CD4-positive, CD25-positive, alpha-beta regulatory T cell (primary cell): ENCODE results near the gene MIER2. TPM values are rescaled to one million over a fixed set of nuclear protein-coding genes. Genes with fewer than 3 reads are reported as not detected.

ENCODE experiments used
- ATAC-seq, 2 donors: fragments of 150-1000 bp; cut with Tn5 transposase; one replicate each; pipeline ENCODE4 v1.10.0; 2021; ENCODE audit warnings: low read depth in 2 of 2, moderate number of reproducible peaks in 2 of 2, moderate library complexity in 1 of 2
- DNase-seq, 3 donors: peaks; one replicate each; pipeline versions ENCODE4 v3.0.0 to v3.0.0-alpha.2; 2012 to 2022; ENCODE audit warnings: mixed read lengths in 1 of 3
- H3K27ac ChIP-seq: one replicate; pipeline ENCODE4 v1.7.0; 2013; ENCODE audit warnings: mild to moderate bottlenecking, low read length; ENCODE audit not compliant: insufficient read depth, poor library complexity, severe bottlenecking
- H3K27me3 ChIP-seq: one replicate; pipeline ENCODE4 v1.7.0; 2013; ENCODE audit warnings: low read length; ENCODE audit not compliant: control insufficient read depth, insufficient read depth
- H3K36me3 ChIP-seq: one replicate; pipeline ENCODE4 v1.7.0; 2013; ENCODE audit warnings: mild to moderate bottlenecking, low read length, moderate library complexity; ENCODE audit not compliant: control insufficient read depth, insufficient read depth
- H3K4me1 ChIP-seq: 2 replicates; pipeline ENCODE4 v1.7.0; 2013; ENCODE audit warnings: mild to moderate bottlenecking, low read length; ENCODE audit not compliant: insufficient read depth, control insufficient read depth, poor library complexity, severe bottlenecking
- H3K4me3 ChIP-seq: one replicate; pipeline ENCODE4 v1.7.0; 2013; ENCODE audit warnings: low read depth, mild to moderate bottlenecking, low read length, moderate library complexity
- H3K9me3 ChIP-seq, 2 experiments: 1 replicate in 1 of 2; 2 replicates in 1 of 2; pipeline ENCODE4 v1.7.0; 2013; ENCODE audit warnings: low read length in 2 of 2, mild to moderate bottlenecking in 1 of 2, moderate library complexity in 1 of 2; ENCODE audit not compliant: control insufficient read depth in 2 of 2
- H3K27ac Mint-ChIP-seq, 3 donors: one replicate each; pipeline ENCODE4 v1.8.0; 2020 to 2022; ENCODE audit warnings: mild to moderate bottlenecking in 3 of 3, mixed read lengths in 3 of 3, moderate library complexity in 2 of 3
- H3K27me3 Mint-ChIP-seq: one replicate; pipeline ENCODE4 v1.8.0; 2022; ENCODE audit warnings: mild to moderate bottlenecking, mixed read lengths
- H3K36me3 Mint-ChIP-seq: one replicate; pipeline ENCODE4 v1.8.0; 2020; ENCODE audit warnings: mixed read lengths
- H3K4me1 Mint-ChIP-seq, 4 donors: one replicate each; pipeline ENCODE4 v1.8.0; 2020 to 2022; ENCODE audit warnings: mixed read lengths in 4 of 4, mild to moderate bottlenecking in 1 of 4
- H3K4me3 Mint-ChIP-seq, 4 donors: one replicate each; pipeline ENCODE4 v1.8.0; 2020 to 2022; ENCODE audit warnings: mild to moderate bottlenecking in 4 of 4, mixed read lengths in 4 of 4, moderate library complexity in 3 of 4
- H3K9me3 Mint-ChIP-seq, 7 donors: one replicate each; pipeline ENCODE4 v1.8.0; 2020 to 2022; ENCODE audit warnings: mixed read lengths in 7 of 7, mild to moderate bottlenecking in 3 of 7, moderate library complexity in 2 of 7
- polyA plus RNA-seq, 4 donors: library from polyadenylated mRNA; unstranded; fragments of 300-500 nt; fragmentation: Illumina TruSeq; gene quantifications; one replicate each; pipeline ENCODE4 v1.2.3, GENCODE V29; 2021
- total RNA-seq: library from RNA; stranded (reverse); gene quantifications from one replicate; pipeline ENCODE4 v1.2.3, GENCODE V29; 2022

The MIER2 gene
- total and polyA plus RNA-seq, 5 donors from 2014 or later, result 2.0 to 15.8 (median 3.0) TPM

DNA sequence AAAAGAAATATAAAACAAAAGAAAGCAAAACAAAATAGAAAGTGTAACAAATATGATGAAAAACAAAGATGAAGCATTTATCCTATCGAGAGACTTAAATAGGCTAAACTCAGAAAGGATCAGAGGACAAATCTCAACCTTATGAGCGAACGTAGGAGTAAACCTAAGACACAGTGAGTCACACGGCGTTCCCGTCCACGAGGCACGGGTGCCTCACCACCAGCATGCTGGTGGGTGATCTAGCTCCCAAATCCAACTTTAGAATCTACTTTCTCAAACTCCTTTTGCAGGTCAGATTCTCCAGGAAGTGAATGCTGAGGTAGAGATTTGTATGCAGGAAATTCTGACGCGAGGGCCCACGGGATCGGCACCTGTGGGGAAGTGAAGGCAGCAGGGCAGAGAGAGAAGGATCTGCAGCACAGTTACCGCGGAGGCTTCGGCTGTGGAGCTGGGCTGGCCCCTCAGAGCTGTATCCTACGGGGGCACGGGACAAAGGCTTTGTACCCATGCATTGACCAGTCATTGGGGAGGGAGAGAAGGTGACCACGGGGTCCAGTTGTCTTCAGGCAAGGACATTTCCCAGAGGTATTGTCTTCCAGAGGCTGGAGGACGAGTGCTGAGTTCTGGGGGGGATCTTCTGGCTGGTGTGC, 7.5 kb upstream of the MIER2 start:
- Mint-ChIP-seq H3K36me3 (peaks cover 3% of the 10 kb centered on the region), H3K27me3 (peaks cover 2% of the 10 kb centered on the region), H3K9me3 (peaks cover 0 to 21% (median 5%) of the 10 kb centered on the region in 7 donors), H3K4me1 (no peaks in the 10 kb centered on the region), H3K4me3 (no peak overlapping the region), H3K27ac (no peak overlapping the region)
- no peak overlapping the region for H3K27ac ChIP-seq
- H3K36me3 ChIP-seq, result no peaks in the 10 kb centered on the region
- H3K27me3 ChIP-seq, result no peaks in the 10 kb centered on the region
- ATAC-seq (no peak), DNase-seq (no peak)
- H3K4me3 ChIP-seq, result no peak overlapping the region
- H3K9me3 ChIP-seq, result peaks cover 14 to 15% of the 10 kb centered on the region in 2 experiments
- H3K4me1 ChIP-seq, result no peaks in the 10 kb centered on the region

GRCh38 chr19:347946-348861, 3.6 kb upstream of the MIER2 start:
- H3K27me3 Mint-ChIP-seq, result peaks cover 16% of the 10 kb centered on the region
- peaks cover 6 to 17% (median 7%) of the 10 kb centered on the region in 4 donors for H3K4me1 Mint-ChIP-seq
- no peak overlapping the region for H3K4me3 ChIP-seq
- no peak overlapping the region for H3K27ac ChIP-seq
- no peak overlapping the region for H3K27ac Mint-ChIP-seq
- peaks cover 8% of the 10 kb centered on the region for H3K4me1 ChIP-seq
- H3K9me3 Mint-ChIP-seq, result peaks cover 0 to 6% (median 3%) of the 10 kb centered on the region in 7 donors
- no peak for DNase-seq
- peaks cover 2 to 4% of the 10 kb centered on the region in 2 experiments for H3K9me3 ChIP-seq
- H3K36me3 ChIP-seq, result no peaks in the 10 kb centered on the region
- H3K4me3 Mint-ChIP-seq, result no peak overlapping the region
- H3K27me3 ChIP-seq, result no peaks in the 10 kb centered on the region
- no peak for ATAC-seq
- H3K36me3 Mint-ChIP-seq, result no peaks in the 10 kb centered on the region

DNA sequence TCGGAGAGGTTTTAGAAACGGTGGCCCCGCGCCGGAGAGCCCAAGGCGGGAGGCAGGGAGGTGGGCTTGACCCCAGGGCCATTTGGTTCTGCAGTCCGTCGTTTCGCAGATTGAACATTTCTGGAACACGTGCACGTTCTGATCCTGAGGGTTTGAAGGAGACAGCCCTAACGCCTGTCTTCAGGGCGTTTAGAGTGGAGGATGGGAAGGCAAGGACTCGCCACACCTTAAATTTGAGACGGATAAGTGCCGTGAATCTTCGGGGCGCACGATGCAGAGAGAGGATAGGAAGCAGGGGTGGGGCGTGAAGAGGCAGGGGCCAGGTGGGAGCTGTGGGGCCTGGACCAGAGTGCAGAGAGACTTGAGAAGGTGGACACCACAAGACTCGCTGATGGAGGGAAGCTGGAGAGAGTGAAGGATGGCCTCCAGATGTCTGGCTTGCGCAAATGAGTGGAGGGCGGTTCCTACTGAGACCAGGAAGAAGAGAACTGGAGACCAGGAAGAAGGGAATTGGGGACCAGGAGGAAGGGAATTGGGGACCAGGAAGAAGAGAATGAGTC, 804 bp upstream of the MIER2 start:
- ATAC-seq, result no peak

GRCh38 chr19:343941-344624, 513 bp downstream of the MIER2 start:
- peak overlapping the region; percentile 39 to 85 (median 83) for H3K27ac Mint-ChIP-seq
- Histone ChIP-seq H3K36me3 (no peaks in the 10 kb centered on the region), H3K9me3 (no peaks in the 10 kb centered on the region), H3K27me3 (no peaks in the 10 kb centered on the region), H3K4me1 (peaks cover 35% of the 10 kb centered on the region), H3K4me3 (peak overlapping the region; percentile 80), H3K27ac (peak overlapping the region; percentile 25)
- peak overlapping the region; percentile 81 to 93 (median 86) for H3K4me3 Mint-ChIP-seq
- peaks cover 0 to 1% (median 0%) of the 10 kb centered on the region in 7 donors for H3K9me3 Mint-ChIP-seq
- DNase-seq, result peak in 2 of 3 donors; percentile 18 to 25
- H3K4me1 Mint-ChIP-seq, result peaks cover 20 to 57% (median 37%) of the 10 kb centered on the region in 4 donors
- peaks cover 16% of the 10 kb centered on the region for H3K27me3 Mint-ChIP-seq
- peaks cover 16% of the 10 kb centered on the region for H3K36me3 Mint-ChIP-seq
- ATAC-seq, result peak; percentile 17 to 45

More for the DNA sequence above, 804 bp upstream of the MIER2 start:
- H3K4me1 ChIP-seq, result peaks cover 32% of the 10 kb centered on the region
- peak overlapping the region in 2 of 3 donors; percentile 57 to 92 for H3K27ac Mint-ChIP-seq
- no peaks in the 10 kb centered on the region for H3K9me3 Mint-ChIP-seq
- peak overlapping the region; percentile 87 to 96 (median 90) for H3K4me3 Mint-ChIP-seq
- H3K27ac ChIP-seq, result no peak overlapping the region
- H3K27me3 ChIP-seq, result no peaks in the 10 kb centered on the region
- H3K36me3 Mint-ChIP-seq, result peaks cover 3% of the 10 kb centered on the region
- peaks cover 9 to 45% (median 27%) of the 10 kb centered on the region in 4 donors for H3K4me1 Mint-ChIP-seq
- DNase-seq, result no peak
- H3K36me3 ChIP-seq, result no peaks in the 10 kb centered on the region
- H3K27me3 Mint-ChIP-seq, result peaks cover 16% of the 10 kb centered on the region
- peak overlapping the region; percentile 53 for H3K4me3 ChIP-seq
- no peaks in the 10 kb centered on the region for H3K9me3 ChIP-seq

GRCh38 chr19:343451-343931, 1.1 kb downstream of the MIER2 start:
- peak in 1 of 3 donors; percentile 39 for DNase-seq

DNA sequence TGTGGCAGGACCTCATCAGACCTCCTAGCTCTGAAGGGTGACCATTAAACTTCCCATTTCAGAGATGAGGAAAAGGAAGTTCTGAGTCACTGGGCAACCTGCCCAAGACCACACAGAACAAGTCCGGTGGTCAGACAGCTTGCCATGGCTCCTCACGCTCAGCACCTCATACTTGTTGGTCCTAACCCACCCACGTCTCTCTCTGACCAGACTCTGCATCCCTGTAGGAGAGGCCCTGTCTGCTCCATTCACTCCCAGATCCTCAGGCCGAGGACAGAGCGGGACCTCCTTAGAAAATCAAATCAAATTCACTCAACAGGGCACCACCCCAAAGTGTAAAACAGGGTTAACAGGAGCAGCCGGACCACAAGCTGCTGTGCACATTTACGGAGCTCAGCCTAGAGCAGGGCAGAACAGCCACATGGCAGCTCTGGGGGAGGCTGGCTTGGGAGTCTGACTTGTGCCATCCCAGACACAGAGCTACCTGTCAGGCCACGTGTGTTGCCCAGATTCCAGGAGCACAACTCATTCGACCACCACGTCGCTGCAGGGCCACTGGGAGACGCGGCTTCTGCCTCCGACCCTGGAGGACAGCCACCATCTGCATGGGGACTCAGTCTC, 1.7 kb downstream of the MIER2 start:
- H3K27ac ChIP-seq, result no peak overlapping the region
- H3K4me3 ChIP-seq, result no peak overlapping the region
- DNase-seq (no peak), ATAC-seq (no peak)
- Mint-ChIP-seq H3K4me3 (peak overlapping the region; percentile 81 to 93 (median 86)), H3K27ac (peak overlapping the region; percentile 25 to 83 (median 52)), H3K9me3 (peaks cover 0 to 1% (median 0%) of the 10 kb centered on the region in 7 donors), H3K36me3 (peaks cover 18% of the 10 kb centered on the region), H3K4me1 (peaks cover 31 to 68% (median 42%) of the 10 kb centered on the region in 4 donors), H3K27me3 (peaks cover 16% of the 10 kb centered on the region)
- H3K36me3 ChIP-seq, result no peaks in the 10 kb centered on the region
- no peaks in the 10 kb centered on the region for H3K27me3 ChIP-seq
- no peaks in the 10 kb centered on the region for H3K9me3 ChIP-seq
- peaks cover 35% of the 10 kb centered on the region for H3K4me1 ChIP-seq

More at GRCh38 chr19:343451-343931, 1.1 kb downstream of the MIER2 start:
- no peaks in the 10 kb centered on the region for H3K27me3 ChIP-seq
- peaks cover 35% of the 10 kb centered on the region for H3K4me1 ChIP-seq
- peak overlapping the region; percentile 80 for H3K4me3 ChIP-seq
- Mint-ChIP-seq H3K4me1 (peaks cover 26 to 63% (median 41%) of the 10 kb centered on the region in 4 donors), H3K36me3 (peaks cover 18% of the 10 kb centered on the region), H3K4me3 (peak overlapping the region; percentile 81 to 93 (median 86)), H3K9me3 (peaks cover 0 to 1% (median 0%) of the 10 kb centered on the region in 7 donors), H3K27ac (peak overlapping the region; percentile 52 to 85 (median 83)), H3K27me3 (peaks cover 16% of the 10 kb centered on the region)
- no peak for ATAC-seq
- H3K36me3 ChIP-seq, result no peaks in the 10 kb centered on the region
- peak overlapping the region; percentile 25 for H3K27ac ChIP-seq
- H3K9me3 ChIP-seq, result no peaks in the 10 kb centered on the region
